Activated naive CD8-positive, alpha-beta T cell treated with anti-CD3 and anti-CD28 coated beads for 36 hours (primary cell): ENCODE results near the gene POTEJ. TPM values are rescaled to one million over a fixed set of nuclear protein-coding genes. Genes with fewer than 3 reads are reported as not detected.
A peak's percentile ranks its signal among the peaks of the same experiment; 100 is the strongest.
"Not testable (repeated sequence)": the region's sequence is repeated elsewhere in the genome, so short reads cannot be mapped to it uniquely, and the experiment has no call there.

Experiments
- DNase-seq: peaks from one replicate; pipeline ENCODE4 v3.0.0; 2021
- H3K27ac Mint-ChIP-seq: one replicate; pipeline ENCODE4 v1.8.0; 2022; ENCODE audit warnings: mild to moderate bottlenecking, moderate library complexity, mixed read lengths
- H3K27me3 Mint-ChIP-seq: one replicate; pipeline ENCODE4 v1.8.0; 2022; ENCODE audit warnings: mild to moderate bottlenecking, mixed read lengths
- H3K36me3 Mint-ChIP-seq: one replicate; pipeline ENCODE4 v1.8.0; 2021; ENCODE audit warnings: mild to moderate bottlenecking, mixed read lengths
- H3K4me1 Mint-ChIP-seq: one replicate; pipeline ENCODE4 v1.8.0; 2021; ENCODE audit warnings: mixed read lengths
- H3K4me3 Mint-ChIP-seq: one replicate; pipeline ENCODE4 v1.8.0; 2022; ENCODE audit warnings: mild to moderate bottlenecking, moderate library complexity, mixed read lengths
- H3K9me3 Mint-ChIP-seq: one replicate; pipeline ENCODE4 v1.8.0; 2022; ENCODE audit warnings: mixed read lengths
- total RNA-seq, 2 experiments: library from RNA; stranded (reverse); gene quantifications; one replicate each; pipeline ENCODE4 v1.2.3, GENCODE V29; 2021

POTEJ gene
- total RNA-seq, 2 experiments from 2014 or later = not detected

- H3K27me3 Mint-ChIP-seq, H3K4me3 Mint-ChIP-seq, H3K4me1 Mint-ChIP-seq, H3K36me3 Mint-ChIP-seq, H3K27ac Mint-ChIP-seq, H3K9me3 Mint-ChIP-seq, DNase-seq: not testable (repeated sequence)
These were observed 54.4 kb downstream of the POTEJ start for GRCh38 chr2:130665596-130665995.

- H3K4me1 Mint-ChIP-seq, H3K27ac Mint-ChIP-seq, H3K27me3 Mint-ChIP-seq, H3K9me3 Mint-ChIP-seq, H3K36me3 Mint-ChIP-seq, DNase-seq, H3K4me3 Mint-ChIP-seq: not testable (repeated sequence)
These were observed 56.3 kb downstream of the POTEJ start for GRCh38 chr2:130667516-130667915.

GRCh38 chr2:130670026-130670745 is 58.9 kb downstream of the POTEJ start:
- H3K36me3 Mint-ChIP-seq, H3K4me3 Mint-ChIP-seq, H3K4me1 Mint-ChIP-seq, DNase-seq, H3K9me3 Mint-ChIP-seq, H3K27me3 Mint-ChIP-seq, H3K27ac Mint-ChIP-seq: not testable (repeated sequence)

- H3K4me1 Mint-ChIP-seq, H3K9me3 Mint-ChIP-seq, H3K36me3 Mint-ChIP-seq, DNase-seq, H3K27ac Mint-ChIP-seq, H3K4me3 Mint-ChIP-seq: not testable (repeated sequence)
- H3K27me3 Mint-ChIP-seq = peaks cover 14% of the 10 kb centered on the region
These were observed 81.0 kb downstream of the POTEJ start for GRCh38 chr2:130692041-130692770.

- not testable (repeated sequence) for H3K4me1 Mint-ChIP-seq, H3K27ac Mint-ChIP-seq, H3K36me3 Mint-ChIP-seq, H3K9me3 Mint-ChIP-seq, H3K4me3 Mint-ChIP-seq
- DNase-seq = peak; percentile 19
- H3K27me3 Mint-ChIP-seq = peaks cover 14% of the 10 kb centered on the region
These were observed 82.2 kb downstream of the POTEJ start for GRCh38 chr2:130693474-130693873.

- H3K36me3 Mint-ChIP-seq, H3K4me3 Mint-ChIP-seq, H3K27ac Mint-ChIP-seq, H3K4me1 Mint-ChIP-seq, H3K9me3 Mint-ChIP-seq, DNase-seq, H3K27me3 Mint-ChIP-seq: not testable (repeated sequence)
These were observed 92.0 kb downstream of the POTEJ start for GRCh38 chr2:130703250-130703649.

Other genes with a start within 250 kb of the POTEJ start
- gene POTEI, start 102.1 kb upstream of the POTEJ start, total RNA-seq = not detected
- gene CFC1B, start 90.2 kb upstream of the POTEJ start, total RNA-seq = not detected
- not detected for gene CFC1, start 11.9 kb upstream of the POTEJ start, total RNA-seq
- gene GPR148, start 117.6 kb downstream of the POTEJ start, total RNA-seq = not detected
- not detected for gene AMER3, start 144.1 kb downstream of the POTEJ start, total RNA-seq
- 1 to 10 TPM; 2.8 to 3.3 TPM for gene ARHGEF4, start 225.5 kb downstream of the POTEJ start, total RNA-seq